Tibial nerve (tissue), 4 donors: ENCODE results near the gene CLTCL1. TPM values are rescaled to one million over a fixed set of nuclear protein-coding genes. Genes with fewer than 3 reads are reported as not detected.
"Not testable (repeated sequence)": the region's sequence is repeated elsewhere in the genome, so short reads cannot be mapped to it uniquely, and the experiment has no call there.

ENCODE experiments used
- DNase-seq, 2 donors: peaks; one replicate each; pipeline ENCODE4 v3.0.0-alpha.2; 2019; ENCODE audit warnings: low spot score in 2 of 2
- H3K27ac ChIP-seq, 4 donors: fragments of 200-600 bp; sonication (generic) in 3 of 4; one replicate each; pipeline ENCODE4 v1.5.1; 2017 to 2019; ENCODE audit warnings: mild to moderate bottlenecking in 1 of 4
- H3K27me3 ChIP-seq, 2 donors: fragments of 200-600 bp; sonication (generic) in 1 of 2; one replicate each; pipeline versions ENCODE4 v1.5.1 to v1.6.0; 2017 to 2019
- H3K36me3 ChIP-seq, 3 donors: fragments of 200-600 bp; sonication (generic); one replicate each; pipeline ENCODE4 v1.5.1; 2018 to 2019
- H3K4me1 ChIP-seq, 4 donors: fragments of 200-600 bp; sonication (generic) in 3 of 4; one replicate each; pipeline ENCODE4 v1.5.1; 2017 to 2019
- H3K4me3 ChIP-seq, 4 donors: fragments of 200-600 bp; sonication (generic) in 3 of 4; one replicate each; pipeline ENCODE4 v1.5.1; 2017 to 2019; ENCODE audit warnings: mild to moderate bottlenecking in 1 of 4, moderate library complexity in 1 of 4
- H3K9me3 ChIP-seq, 4 donors: fragments of 200-600 bp; sonication (generic) in 3 of 4; one replicate each; pipeline ENCODE4 v1.5.1; 2017 to 2019
- CTCF ChIP-seq, 5 experiments: fragments of 200-600 bp in 3 of 5; fragments of 450-650 bp in 2 of 5; sonication (generic) in 3 of 5; IDR thresholded peaks; one replicate each; pipeline ENCODE4 v1.5.1; 2016 to 2019; ENCODE audit warnings: antibody characterized with exemption in 5 of 5, mild to moderate bottlenecking in 3 of 5, moderate library complexity in 2 of 5
- EP300 ChIP-seq, 2 donors: sonication (generic); formaldehyde crosslinking; IDR thresholded peaks; one replicate each; pipeline ENCODE4 v1.6.1; 2017; ENCODE audit warnings: antibody characterized with exemption in 2 of 2, mild to moderate bottlenecking in 1 of 2
- POLR2A ChIP-seq, 2 donors: fragments of 450-650 bp; IDR thresholded peaks; one replicate each; pipeline ENCODE4 v1.6.1; 2017; ENCODE audit warnings: antibody characterized with exemption in 2 of 2, mild to moderate bottlenecking in 2 of 2, moderate library complexity in 2 of 2
- WGBS, 2 donors: methylation state at CpG; one replicate each; pipeline ENCODE4 v1.1.5; 2018; 5-methylcytosine and 5-hydroxymethylcytosine counted together
- total RNA-seq, 4 donors: library from RNA; depleted of rRNA; stranded (reverse); fragments of >200 nt; gene quantifications; one replicate each; pipeline ENCODE4 v1.1.0, GENCODE V29; 2016

Gene CLTCL1
- total RNA-seq, 4 donors from 2014 or later, result 22.6 to 35.9 (median 26.8) TPM

- Histone ChIP-seq H3K36me3 (peaks cover 2 to 88% (median 22%) of the 10 kb centered on the region in 3 donors), H3K4me3 (no peak overlapping the region), H3K27me3 (no peaks in the 10 kb centered on the region), H3K27ac (no peak overlapping the region), H3K9me3 (peaks cover 0 to 49% (median 9%) of the 10 kb centered on the region in 4 donors), H3K4me1 (no peaks in the 10 kb centered on the region)
- WGBS, 2 donors, result 94 to 96% methylated on average over 7 to 13 of the region's 13 CpGs
- no peak for TF ChIP-seq CTCF (IDR thresholded peaks at IDR 0.05)
- TF ChIP-seq POLR2A (IDR thresholded peaks at IDR 0.05), result no peak
- no peak for TF ChIP-seq EP300 (IDR thresholded peaks at IDR 0.05)
- DNase-seq, result no peak
Measured at GRCh38 chr22:19330865-19331418, 39.4 kb upstream of the CLTCL1 start.

DNA sequence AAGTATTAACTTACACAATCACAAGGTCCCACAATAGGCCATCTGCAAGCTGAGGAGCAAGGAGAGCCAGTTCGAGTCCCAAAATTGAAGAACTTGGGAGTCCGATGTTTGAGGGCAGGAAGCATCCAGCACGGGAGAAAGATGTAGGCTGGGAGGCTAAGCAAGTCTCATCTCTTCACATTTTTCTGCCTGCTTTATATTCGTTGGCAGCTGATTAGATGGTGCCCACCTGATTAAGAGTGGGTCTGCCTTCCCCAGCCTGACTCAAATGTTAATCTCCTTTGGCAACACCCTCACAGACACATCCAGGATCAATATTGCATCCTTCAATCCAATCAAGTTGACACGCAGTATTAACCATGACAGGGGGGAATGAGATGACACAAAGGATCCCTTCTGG lies 38.7 kb upstream of the CLTCL1 start:
- Histone ChIP-seq H3K36me3 (peaks cover 2 to 80% (median 22%) of the 10 kb centered on the region in 3 donors), H3K9me3 (peaks cover 0 to 49% (median 6%) of the 10 kb centered on the region in 4 donors)
- DNase-seq, H3K27ac ChIP-seq, H3K27me3 ChIP-seq, H3K4me3 ChIP-seq, H3K4me1 ChIP-seq: not testable (repeated sequence)
- 86 to 87% methylated on average over 5 of the region's 5 CpGs for WGBS, 2 donors

DNA sequence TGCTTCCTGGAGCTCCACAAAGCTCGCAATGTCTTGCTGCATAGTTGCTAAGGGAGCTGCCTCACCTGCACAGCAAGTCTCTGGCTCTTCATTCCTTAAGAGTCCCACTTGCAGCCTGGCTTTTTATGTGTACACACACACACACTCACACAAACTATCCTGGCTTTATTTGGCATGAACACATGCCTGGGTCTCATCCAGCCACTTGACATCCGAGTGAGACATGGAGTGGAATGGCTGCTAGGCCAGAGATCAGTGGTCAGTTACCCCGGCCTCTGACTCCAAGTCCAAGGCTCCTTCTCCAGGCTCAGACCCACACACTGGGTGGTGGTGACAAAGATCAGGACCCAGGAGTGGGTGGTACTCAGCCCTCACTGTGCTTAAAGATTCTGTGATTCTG lies 37.9 kb upstream of the CLTCL1 start:
- Histone ChIP-seq H3K36me3 (peaks cover 2 to 73% (median 22%) of the 10 kb centered on the region in 3 donors), H3K4me3 (no peak overlapping the region), H3K4me1 (no peaks in the 10 kb centered on the region), H3K9me3 (peaks cover 0 to 43% (median 6%) of the 10 kb centered on the region in 4 donors), H3K27ac (no peak overlapping the region), H3K27me3 (no peaks in the 10 kb centered on the region)
- WGBS, 2 donors, result 94% methylated on average over 3 of the region's 3 CpGs
- TF ChIP-seq EP300 (IDR thresholded peaks at IDR 0.05), result no peak
- TF ChIP-seq CTCF (IDR thresholded peaks at IDR 0.05), result no peak
- TF ChIP-seq POLR2A (IDR thresholded peaks at IDR 0.05), result no peak
- DNase-seq, result no peak

GRCh38 chr22:19325296-19325948 lies 33.9 kb upstream of the CLTCL1 start:
- Histone ChIP-seq H3K9me3 (peaks cover 0 to 32% (median 0%) of the 10 kb centered on the region in 4 donors), H3K4me1 (no peaks in the 10 kb centered on the region), H3K4me3 (no peak overlapping the region), H3K27me3 (no peaks in the 10 kb centered on the region), H3K27ac (no peak overlapping the region), H3K36me3 (peaks cover 2 to 39% (median 10%) of the 10 kb centered on the region in 3 donors)
- 86 to 96% methylated on average over 5 of the region's 5 CpGs for WGBS, 2 donors
- no peak for TF ChIP-seq EP300 (IDR thresholded peaks at IDR 0.05)
- TF ChIP-seq POLR2A (IDR thresholded peaks at IDR 0.05), result no peak
- no peak for TF ChIP-seq CTCF (IDR thresholded peaks at IDR 0.05)
- no peak for DNase-seq

DNA sequence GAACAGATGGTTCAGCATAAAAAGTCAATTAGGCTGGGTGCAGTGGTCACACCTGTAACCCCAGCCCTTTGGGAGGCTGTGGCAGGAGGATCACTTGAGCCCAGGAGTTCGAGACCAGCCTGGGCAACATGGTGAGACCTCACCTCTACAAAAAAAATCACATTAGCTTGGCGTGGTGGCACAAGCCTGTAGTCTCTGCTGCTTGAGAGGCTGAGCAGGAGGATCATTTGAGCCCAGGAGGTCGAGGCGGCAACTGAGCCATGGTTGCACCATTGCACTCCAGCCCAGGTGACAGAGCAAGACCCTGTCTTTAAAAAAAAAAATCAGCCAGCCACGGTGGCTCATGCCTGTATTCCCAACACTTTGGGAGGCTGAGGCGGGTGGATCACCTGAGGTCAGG lies 31.9 kb upstream of the CLTCL1 start:
- WGBS, 2 donors, result 89 to 92% methylated on average over 6 of the region's 6 CpGs
- H3K4me1 ChIP-seq, H3K27me3 ChIP-seq, H3K4me3 ChIP-seq, DNase-seq, H3K27ac ChIP-seq: not testable (repeated sequence)
- H3K9me3 ChIP-seq, result peaks cover 0 to 40% (median 0%) of the 10 kb centered on the region in 4 donors
- H3K36me3 ChIP-seq, result peaks cover 0 to 19% (median 0%) of the 10 kb centered on the region in 3 donors

DNA sequence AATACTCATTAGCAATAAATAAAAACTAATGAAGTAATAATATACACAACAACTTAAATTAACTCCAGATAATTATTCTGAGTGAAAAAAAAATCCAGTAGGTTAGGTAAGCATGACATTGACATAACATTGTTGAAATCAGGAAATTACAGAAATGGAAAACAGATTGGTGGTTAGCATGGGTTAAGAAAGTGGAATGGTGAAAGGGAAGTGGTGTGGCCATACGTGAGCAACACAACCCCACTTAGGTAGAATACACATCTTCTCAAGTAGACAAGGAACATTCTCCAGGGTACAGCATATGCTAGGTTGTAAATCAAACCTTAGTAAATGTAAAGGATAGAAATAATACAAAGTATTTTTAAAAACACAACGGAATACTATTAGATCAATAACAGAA lies 30.2 kb upstream of the CLTCL1 start:
- Histone ChIP-seq H3K9me3 (peaks cover 0 to 42% (median 6%) of the 10 kb centered on the region in 4 donors), H3K27me3 (no peaks in the 10 kb centered on the region), H3K4me3 (no peak overlapping the region), H3K36me3 (peaks cover 0 to 6% (median 0%) of the 10 kb centered on the region in 3 donors), H3K4me1 (no peaks in the 10 kb centered on the region), H3K27ac (no peak overlapping the region)
- TF ChIP-seq CTCF (IDR thresholded peaks at IDR 0.05) (no peak), POLR2A (IDR thresholded peaks at IDR 0.05) (no peak), EP300 (IDR thresholded peaks at IDR 0.05) (no peak)
- WGBS, 2 donors, result 75 to 79% methylated on average over 2 of the region's 2 CpGs
- no peak for DNase-seq

DNA sequence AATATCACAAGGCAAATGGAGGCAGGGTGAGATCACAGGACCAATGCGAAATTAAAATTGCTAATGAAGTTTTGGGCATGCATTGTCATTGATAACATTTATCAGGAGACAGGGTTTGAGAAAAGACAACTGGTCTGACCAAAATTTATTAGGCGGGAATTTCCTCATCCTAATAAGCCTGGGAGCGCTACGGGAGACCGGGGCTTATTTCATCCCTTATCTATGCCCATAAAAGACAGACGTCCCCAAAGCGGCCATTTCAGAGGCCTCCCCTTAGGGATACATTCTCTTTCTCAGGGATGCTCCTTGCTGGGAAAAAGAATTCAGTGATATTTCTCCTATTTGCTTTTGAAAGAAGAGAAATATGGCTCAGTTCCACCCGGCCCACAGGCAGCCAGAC lies 28.6 kb upstream of the CLTCL1 start:
- DNase-seq, H3K4me3 ChIP-seq, H3K27ac ChIP-seq, H3K27me3 ChIP-seq, H3K4me1 ChIP-seq, H3K36me3 ChIP-seq: not testable (repeated sequence)
- 85 to 91% methylated on average over 8 of the region's 8 CpGs for WGBS, 2 donors
- peaks cover 0 to 53% (median 12%) of the 10 kb centered on the region in 4 donors for H3K9me3 ChIP-seq
